Panc1 (cell line): ENCODE data around the gene MYRFL. TPM values are rescaled to one million over a fixed set of nuclear protein-coding genes. Genes with fewer than 3 reads are reported as not detected.

ENCODE experiments used
- ATAC-seq: fragments of 200-7000 bp; cut with Tn5 transposase; 2 replicates; pipeline ENCODE4 v1.9.1; 2020; ENCODE audit warnings: mild to moderate bottlenecking, moderate library complexity
- BruUV-seq: library from RNA; stranded (reverse); fragments of 400-500 nt; replicated peaks from 2 replicates; lab custom pipeline; 2021; lab: Mats Ljungman, UMichigan
- CTCF ChIA-PET: fragments of 300-600 bp; sonication (Branson Sonifier 250); formaldehyde crosslinking; loops from one replicate; lab custom pipeline; 2022; ENCODE audit warnings: antibody characterized with exemption; lab: Charles Lee
- POLR2A ChIA-PET: fragments of 300-600 bp; sonication (Branson Sonifier 250); formaldehyde crosslinking; loops from one replicate; lab custom pipeline; 2022; ENCODE audit warnings: antibody characterized with exemption; lab: Charles Lee
- DNase-seq: peaks from one replicate; pipeline ENCODE4 v3.0.0-alpha.2; 2010; ENCODE audit warnings: low read depth, low spot score
- H3K27ac ChIP-seq: 2 replicates; pipeline ENCODE4 v1.5.1; 2011; ENCODE audit warnings: mild to moderate bottlenecking, low read length, inconsistent platforms
- H3K27me3 ChIP-seq: fragments of 200-500 bp; sonication (Bioruptor generic); 2 replicates; pipeline ENCODE4 v1.6.0; 2014; ENCODE audit warnings: low read length, inconsistent platforms; ENCODE audit not compliant: control insufficient read depth, insufficient read depth
- H3K36me3 ChIP-seq: fragments of 200-500 bp; sonication (Bioruptor generic); 2 replicates; pipeline ENCODE4 v1.5.1; 2014; ENCODE audit warnings: inconsistent platforms, mild to moderate bottlenecking, low read length, moderate library complexity; ENCODE audit not compliant: control insufficient read depth, insufficient read depth
- H3K4me1 ChIP-seq: 2 replicates; pipeline ENCODE4 v1.5.1; 2011; ENCODE audit warnings: inconsistent platforms, mild to moderate bottlenecking, low read length, moderate library complexity; ENCODE audit not compliant: control insufficient read depth, insufficient read depth
- H3K4me3 ChIP-seq, 2 experiments: 2 replicates each; pipeline ENCODE4 v1.5.1; 2011 to 2012; ENCODE audit warnings: low read depth in 2 of 2, low read length in 2 of 2, mild to moderate bottlenecking in 2 of 2, inconsistent platforms in 1 of 2, moderate library complexity in 1 of 2
- H3K9me3 ChIP-seq: fragments of 200-500 bp; sonication (Bioruptor generic); 2 replicates; pipeline ENCODE4 v1.5.1; 2014; ENCODE audit warnings: low read depth, mild to moderate bottlenecking, inconsistent platforms, low read length, moderate library complexity; ENCODE audit not compliant: control insufficient read depth, insufficient read depth
- CTCF ChIP-seq: fragments of 450-650 bp; IDR thresholded peaks from 2 replicates; pipeline ENCODE4 v1.5.1; 2017; ENCODE audit warnings: mild to moderate bottlenecking
- POLR2AphosphoS5 ChIP-seq: IDR thresholded peaks from 2 replicates; pipeline ENCODE4 v1.6.1; 2012; ENCODE audit warnings: mild to moderate bottlenecking, low read depth, low read length, moderate library complexity
- REST ChIP-seq, 2 experiments: IDR thresholded peaks; 2 replicates each; pipeline ENCODE4 v1.6.1; 2011 to 2012; ENCODE audit warnings: low read depth in 2 of 2, control low read depth in 1 of 2, low read length in 1 of 2, mild to moderate bottlenecking in 1 of 2, moderate library complexity in 1 of 2; ENCODE audit not compliant: insufficient read depth in 1 of 2
- SIN3A ChIP-seq: IDR thresholded peaks from 2 replicates; pipeline ENCODE4 v1.6.1; 2012; ENCODE audit warnings: low read depth, mild to moderate bottlenecking, low read length, moderate library complexity, borderline replicate concordance; ENCODE audit not compliant: insufficient read depth
- TCF7L2 ChIP-seq: IDR thresholded peaks from 2 replicates; pipeline ENCODE4 v1.6.1; 2011; ENCODE audit warnings: mild to moderate bottlenecking, low read depth, low read length, inconsistent platforms
- in situ Hi-C: cut with HindIII; loops from 2 replicates; pipeline ENCODE4 v1.10.0; 2016; ENCODE audit warnings: low sequenced_read_pairs, low pct_unique_long_range_greater_than_20kb
- intact Hi-C: fragments of 100-400 bp; cut with micrococcal nuclease; formaldehyde crosslinking; loops from one replicate; pipeline ENCODE4 v1.10.0; 2022; ENCODE audit not compliant: unreplicated experiment
- total RNA-seq: library from RNA; stranded (reverse); gene quantifications from one replicate; pipeline ENCODE4 v1.2.1, GENCODE V29; 2021; ENCODE audit not compliant: unreplicated experiment

The MYRFL gene
- total RNA-seq, 1 experiment from 2014 or later: not detected

DNA sequence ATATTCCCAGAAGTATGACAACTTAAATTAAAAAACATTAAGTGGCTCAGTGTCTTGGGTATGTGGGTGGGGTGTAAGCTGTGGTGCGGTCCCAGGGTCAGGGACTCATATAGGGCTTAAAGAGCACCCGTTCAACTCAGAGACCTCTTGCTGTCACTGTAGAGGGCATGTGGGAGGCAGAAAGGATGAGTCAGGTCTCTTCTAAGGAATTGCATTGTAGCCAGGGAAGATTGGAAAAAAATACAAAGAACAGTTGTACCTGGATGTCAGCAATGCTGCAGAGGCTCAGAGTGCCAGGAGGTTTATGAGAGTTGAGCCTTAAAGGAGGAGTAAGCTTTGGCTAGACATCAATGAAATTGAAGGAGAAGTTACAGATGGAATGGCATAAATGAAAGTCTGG, 104.1 kb downstream of the MYRFL start:
- in situ Hi-C loops (no loop called here), intact Hi-C loops (no loop called here)
- Histone ChIP-seq H3K27ac (no peak overlapping the region), H3K27me3 (0 out of 2 replicates have a peak, but pooled peaks cover 2% of the 10 kb centered on the region), H3K4me1 (no peaks in the 10 kb centered on the region), H3K4me3 (no peak overlapping the region), H3K36me3 (no peaks in the 10 kb centered on the region), H3K9me3 (no peaks in the 10 kb centered on the region)
- no TSS peak for BruUV-seq
- ChIA-PET CTCF (no interaction called here), POLR2A (no interaction called here)
- no peak for TF ChIP-seq TCF7L2
- ATAC-seq (no peak), DNase-seq (no peak)

GRCh38 chr12:69929531-69929930, 104.5 kb downstream of the MYRFL start:
- no peak for TF ChIP-seq POLR2AphosphoS5
- in situ Hi-C loops (no loop called here), intact Hi-C loops (no loop called here)
- no peaks in the 10 kb centered on the region for H3K9me3 ChIP-seq
- no peak for ATAC-seq
- H3K27me3 ChIP-seq: 0 out of 2 replicates have a peak, but pooled peaks cover 2% of the 10 kb centered on the region
- DNase-seq: no peak
- POLR2A ChIA-PET: no interaction called here
- H3K4me1 ChIP-seq: no peaks in the 10 kb centered on the region
- no peak overlapping the region for H3K4me3 ChIP-seq
- no TSS peak for BruUV-seq
- CTCF ChIA-PET: no interaction called here
- H3K27ac ChIP-seq: no peak overlapping the region
- no peaks in the 10 kb centered on the region for H3K36me3 ChIP-seq

DNA sequence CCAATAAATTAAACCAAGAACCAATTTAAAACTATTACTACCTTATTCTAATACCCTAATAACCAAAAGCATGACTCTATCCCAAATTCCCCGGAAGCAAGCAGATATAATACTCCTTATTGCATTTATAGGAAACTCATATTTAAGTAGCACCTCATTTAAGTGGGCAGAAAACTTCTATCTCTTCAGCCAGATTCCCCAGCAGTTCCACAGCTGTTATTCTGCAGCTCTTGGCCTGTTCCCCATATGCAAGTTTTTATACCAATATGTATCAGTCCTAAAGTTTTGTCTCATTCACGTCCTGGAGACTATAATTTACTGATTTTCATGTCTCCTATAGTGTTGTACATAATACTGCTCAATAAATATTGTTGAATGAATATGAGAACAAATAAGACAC, 106.5 kb downstream of the MYRFL start:
- CTCF ChIA-PET: no interaction called here
- DNase-seq: no peak
- no peak for ATAC-seq
- Histone ChIP-seq H3K9me3 (no peaks in the 10 kb centered on the region), H3K4me1 (no peaks in the 10 kb centered on the region), H3K27me3 (peaks cover 2% of the 10 kb centered on the region; the same call in 1 of the 2 replicates), H3K36me3 (no peaks in the 10 kb centered on the region), H3K4me3 (no peak overlapping the region), H3K27ac (no peak overlapping the region)
- TF ChIP-seq POLR2AphosphoS5 (no peak), SIN3A (no peak), REST (IDR thresholded peaks at IDR 0.05; ENCODE audit: insufficient read depth in 1 of 2, low read depth in 2 of 2, low read length in 1 of 2) (no peak), CTCF (no peak), TCF7L2 (no peak)
- in situ Hi-C loops (no loop called here), intact Hi-C loops (no loop called here)
- no TSS peak for BruUV-seq
- POLR2A ChIA-PET: no interaction called here
